Activated CD4-positive, alpha-beta T cell treated with anti-CD3 and anti-CD28 coated beads, Interleukin-2, Interleukin-4, amounts not matched to agents 100 ng/mL and 50 ng/mL, durations not matched to agents 16 hours and 8 hours (primary cell): ENCODE measurements around the gene CNTNAP1.
"Not testable (repeated sequence)": the region's sequence is repeated elsewhere in the genome, so short reads cannot be mapped to it uniquely, and the experiment has no call there.

Source experiments
- DNase-seq: peaks from one replicate; pipeline ENCODE4 v3.0.0-alpha.2; 2020; ENCODE audit warnings: low spot score

Gene CNTNAP1

GRCh38 chr17:42681976-42682721 lies at the start of gene CNTNAP1:
TSS of gene CNTNAP1 (plus strand) at chr17:42682531. CDS start at chr17:42682830, 299 bp downstream.
- DNase-seq, result no peak

GRCh38 chr17:42632949-42633444 lies 49.3 kb upstream of the CNTNAP1 start:
- no peak for DNase-seq

GRCh38 chr17:42639525-42640113 lies 42.7 kb upstream of the CNTNAP1 start:
- DNase-seq, result no peak

- no peak for DNase-seq
These were observed 42.2 kb upstream of the CNTNAP1 start for GRCh38 chr17:42640121-42640520.

- no peak for DNase-seq
These were observed 40.0 kb upstream of the CNTNAP1 start for GRCh38 chr17:42642336-42642735.

- DNase-seq, result no peak
These were observed 34.6 kb upstream of the CNTNAP1 start for GRCh38 chr17:42647778-42648177.

GRCh38 chr17:42651392-42651791 lies 30.9 kb upstream of the CNTNAP1 start:
- DNase-seq, result no peak

GRCh38 chr17:42653179-42654124 lies 28.9 kb upstream of the CNTNAP1 start:
- no peak for DNase-seq

GRCh38 chr17:42655528-42655927 lies 26.8 kb upstream of the CNTNAP1 start:
- DNase-seq, result no peak

- no peak for DNase-seq
These were observed 24.3 kb upstream of the CNTNAP1 start for GRCh38 chr17:42657824-42658588.

GRCh38 chr17:42659079-42659931 lies 23.0 kb upstream of the CNTNAP1 start, which contains the start of gene TUBG2:
TSS of gene TUBG2 (plus strand) at chr17:42659284. CDS start at chr17:42659504, 220 bp downstream.
- DNase-seq, result peak; percentile 66

- not testable (repeated sequence) for DNase-seq
These were observed 22.4 kb upstream of the CNTNAP1 start for GRCh38 chr17:42659932-42660274.

- no peak for DNase-seq
These were observed 21.5 kb upstream of the CNTNAP1 start for GRCh38 chr17:42660692-42661345.

- DNase-seq, result no peak
These were observed 16.7 kb upstream of the CNTNAP1 start for GRCh38 chr17:42665581-42666001.

GRCh38 chr17:42666126-42666525 lies 16.2 kb upstream of the CNTNAP1 start:
- DNase-seq, result not testable (repeated sequence)

- DNase-seq, result no peak
These were observed 15.0 kb upstream of the CNTNAP1 start for GRCh38 chr17:42667088-42667951.

- DNase-seq, result no peak
These were observed 12.7 kb upstream of the CNTNAP1 start for GRCh38 chr17:42669705-42669976.

- no peak for DNase-seq
These were observed 12.1 kb upstream of the CNTNAP1 start for GRCh38 chr17:42669977-42670788.
